Measurements from ENCODE around the gene VRK2.
"Not testable (repeated sequence)": the region's sequence is repeated elsewhere in the genome, so short reads cannot be mapped to it uniquely, and the experiment has no call there.

Gene VRK2

GRCh38 chr2:58055033-58055786 lies 8.6 kb downstream of the VRK2 start:
- no peak for DNase-seq

DNA sequence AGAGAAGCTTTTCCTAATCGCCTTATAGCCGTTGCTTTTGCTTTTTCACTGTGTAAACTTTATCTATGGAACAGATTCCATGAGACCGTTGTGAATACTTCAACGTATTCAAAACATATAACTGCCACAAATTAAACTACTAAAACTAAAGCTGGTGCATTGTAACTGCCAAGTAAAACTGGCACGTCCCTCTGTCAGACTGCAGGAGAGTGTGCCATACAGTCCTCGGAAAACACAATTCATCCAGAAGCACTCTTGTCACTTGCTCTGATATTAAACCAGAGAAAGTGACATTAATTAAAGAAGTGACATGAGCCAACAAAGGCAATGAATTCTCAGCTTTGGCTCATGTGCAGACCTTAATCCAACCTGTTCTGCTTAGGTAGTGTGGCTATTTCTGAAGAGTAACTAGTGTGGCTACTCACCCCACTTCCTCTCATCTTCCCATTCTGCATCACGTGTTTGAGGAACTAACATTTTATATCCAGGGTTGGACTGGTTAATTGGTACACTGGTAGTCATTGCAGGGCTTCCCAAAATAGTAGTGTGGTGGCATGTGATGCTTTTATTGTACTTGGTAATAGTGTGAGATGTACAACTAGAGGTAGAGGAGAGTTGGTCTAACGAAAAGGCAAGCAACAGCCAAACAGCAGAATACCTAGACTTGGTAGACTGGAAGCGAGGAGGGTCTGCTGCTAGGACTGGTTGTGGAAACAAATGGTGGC lies 9.7 kb downstream of the VRK2 start:
- DNase-seq, result no peak

DNA sequence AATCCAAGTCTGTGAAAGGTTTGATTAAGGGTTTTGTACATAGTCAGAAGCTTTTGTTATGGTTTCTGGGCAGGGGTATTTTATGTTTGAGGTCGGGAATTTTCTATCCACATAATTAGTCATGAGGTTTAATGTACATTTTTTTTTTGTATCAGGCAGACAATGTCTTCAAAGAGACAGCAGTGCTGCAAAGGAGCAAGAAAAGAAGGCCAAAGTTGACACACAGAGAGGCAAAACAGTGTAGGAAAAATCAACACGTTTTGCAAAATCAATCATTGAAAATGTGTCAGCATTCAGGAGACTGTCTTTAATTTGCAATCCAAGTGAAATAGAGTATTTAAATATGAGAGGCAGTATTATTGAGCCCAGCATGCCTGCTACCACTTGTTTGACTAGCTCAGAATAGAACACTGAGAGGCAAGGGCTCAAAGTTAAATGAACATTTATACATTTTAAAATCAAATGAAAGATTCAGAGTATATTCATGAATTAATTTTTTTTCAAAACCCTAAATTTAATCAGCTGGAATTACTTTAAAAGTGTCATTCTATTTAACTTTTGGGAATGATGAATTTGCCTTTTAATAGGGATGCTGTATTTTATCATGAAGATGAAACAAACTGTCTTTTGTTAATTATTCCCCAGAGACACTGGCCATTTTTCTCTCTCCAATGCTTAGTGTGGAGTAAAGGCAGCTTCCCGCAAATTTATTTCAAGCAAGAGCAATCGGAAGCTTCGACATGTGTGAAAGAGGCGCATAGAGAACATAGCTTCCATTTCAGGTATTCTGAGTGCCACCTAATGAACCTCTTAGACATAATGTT lies 11.3 kb downstream of the VRK2 start:
- DNase-seq, result no peak

- DNase-seq, result no peak
These were observed 17.0 kb downstream of the VRK2 start for GRCh38 chr2:58063641-58064040.

- DNase-seq, result no peak
These were observed 17.5 kb downstream of the VRK2 start for GRCh38 chr2:58064086-58064485.

DNA sequence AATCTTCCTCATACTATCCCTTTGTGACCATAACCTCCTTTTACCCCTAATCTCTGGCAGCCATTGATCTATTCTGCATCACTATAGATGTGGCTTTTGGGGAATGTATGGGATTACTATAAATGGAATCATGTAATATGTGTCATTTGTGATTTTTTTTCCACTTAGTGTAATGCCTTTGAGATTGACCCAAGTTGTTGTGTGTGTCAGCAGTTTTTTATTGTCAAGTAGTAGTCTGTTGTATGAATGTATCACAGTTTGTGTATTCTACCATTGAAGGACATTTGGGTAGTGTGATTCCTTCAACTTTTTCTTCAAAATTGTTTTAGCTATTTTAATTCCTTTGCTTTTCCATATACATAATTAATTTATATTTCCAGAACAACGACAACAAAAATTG lies 18.6 kb downstream of the VRK2 start:
- no peak for DNase-seq

GRCh38 chr2:58067001-58067400 lies 20.4 kb downstream of the VRK2 start:
- DNase-seq, result no peak

- DNase-seq, result no peak
These were observed 24.2 kb downstream of the VRK2 start for GRCh38 chr2:58070765-58071164.

GRCh38 chr2:58072102-58072501 lies 25.5 kb downstream of the VRK2 start:
- no peak for DNase-seq

DNA sequence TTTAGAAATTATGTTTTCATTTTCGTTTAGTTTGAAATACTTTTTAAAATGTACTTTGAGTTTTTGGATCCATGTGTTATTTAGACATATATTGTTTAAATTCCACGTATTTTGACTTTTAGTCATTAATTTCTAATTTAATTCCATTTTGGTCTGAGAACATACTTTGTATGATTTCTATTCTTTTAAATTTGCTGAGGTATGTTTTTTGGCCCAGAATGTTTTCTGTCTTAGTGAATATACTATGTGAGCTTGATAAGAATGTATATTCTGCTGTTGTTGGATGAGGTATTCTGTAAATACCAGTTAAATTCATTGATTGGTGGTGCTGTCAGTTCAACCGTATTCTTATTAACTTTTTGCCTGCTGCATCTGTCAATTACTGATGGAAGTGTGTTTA lies 26.4 kb downstream of the VRK2 start:
- DNase-seq, result no peak

DNA sequence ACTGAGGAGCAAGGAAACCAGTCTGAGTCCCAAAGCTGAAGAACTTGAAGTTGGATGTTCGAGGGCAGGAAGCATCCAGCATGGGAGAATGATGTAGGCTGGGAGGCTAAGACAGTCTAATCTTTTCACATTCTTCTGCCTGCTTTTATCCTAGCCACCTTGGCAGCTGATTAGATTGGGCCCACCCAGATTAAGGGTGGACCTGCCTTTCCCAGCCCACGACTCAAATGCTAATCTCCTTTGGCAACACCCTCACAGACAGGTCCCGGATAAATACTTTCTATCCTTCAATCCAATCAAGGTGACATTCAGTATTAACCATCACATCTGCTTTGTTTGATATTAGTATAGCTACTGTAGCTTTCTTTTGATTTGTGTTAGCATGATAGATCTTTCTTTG lies 27.1 kb downstream of the VRK2 start:
- no peak for DNase-seq

- DNase-seq, result no peak
These were observed 34.4 kb downstream of the VRK2 start for GRCh38 chr2:58081000-58081399.

DNA sequence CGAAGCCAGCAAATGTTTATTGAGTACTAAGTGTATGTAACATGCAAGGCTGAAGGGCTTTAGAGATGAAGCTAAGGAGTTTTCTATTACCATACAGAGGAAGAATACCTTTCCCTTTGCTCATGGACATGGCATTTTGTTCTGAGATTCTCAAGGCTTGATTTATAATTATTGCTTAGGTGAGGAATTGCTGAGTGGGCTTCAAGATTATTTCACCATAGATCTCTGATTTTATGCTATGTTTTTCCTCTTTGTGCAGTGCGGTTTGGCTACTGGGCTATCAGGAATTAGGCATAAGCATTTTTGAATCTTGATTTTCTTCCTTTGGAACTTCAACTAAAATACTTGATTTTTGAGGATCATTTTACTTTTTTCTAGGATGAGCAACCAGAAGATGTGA lies 42.5 kb downstream of the VRK2 start:
- no peak for DNase-seq

DNA sequence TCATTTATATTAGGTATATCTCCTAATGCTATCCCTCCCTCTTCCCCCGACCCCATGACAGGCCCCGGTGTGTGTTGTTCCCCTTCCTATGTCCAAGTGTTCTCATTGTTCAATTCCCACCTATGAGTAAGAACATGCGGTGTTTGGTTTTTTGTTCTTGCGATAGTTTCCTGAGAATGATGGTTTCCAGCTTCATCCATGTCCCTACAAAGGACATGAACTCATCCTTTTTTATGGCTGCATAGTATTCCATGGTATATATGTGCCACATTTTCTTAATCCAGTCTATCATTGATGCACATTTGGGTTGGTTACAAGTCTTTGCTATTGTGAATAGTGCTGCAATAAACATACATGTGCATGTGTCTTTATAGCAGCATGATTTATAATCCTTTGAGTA lies 46.2 kb downstream of the VRK2 start:
- DNase-seq, result not testable (repeated sequence)

- DNase-seq, result no peak
These were observed 50.4 kb downstream of the VRK2 start for GRCh38 chr2:58097025-58097424.

DNA sequence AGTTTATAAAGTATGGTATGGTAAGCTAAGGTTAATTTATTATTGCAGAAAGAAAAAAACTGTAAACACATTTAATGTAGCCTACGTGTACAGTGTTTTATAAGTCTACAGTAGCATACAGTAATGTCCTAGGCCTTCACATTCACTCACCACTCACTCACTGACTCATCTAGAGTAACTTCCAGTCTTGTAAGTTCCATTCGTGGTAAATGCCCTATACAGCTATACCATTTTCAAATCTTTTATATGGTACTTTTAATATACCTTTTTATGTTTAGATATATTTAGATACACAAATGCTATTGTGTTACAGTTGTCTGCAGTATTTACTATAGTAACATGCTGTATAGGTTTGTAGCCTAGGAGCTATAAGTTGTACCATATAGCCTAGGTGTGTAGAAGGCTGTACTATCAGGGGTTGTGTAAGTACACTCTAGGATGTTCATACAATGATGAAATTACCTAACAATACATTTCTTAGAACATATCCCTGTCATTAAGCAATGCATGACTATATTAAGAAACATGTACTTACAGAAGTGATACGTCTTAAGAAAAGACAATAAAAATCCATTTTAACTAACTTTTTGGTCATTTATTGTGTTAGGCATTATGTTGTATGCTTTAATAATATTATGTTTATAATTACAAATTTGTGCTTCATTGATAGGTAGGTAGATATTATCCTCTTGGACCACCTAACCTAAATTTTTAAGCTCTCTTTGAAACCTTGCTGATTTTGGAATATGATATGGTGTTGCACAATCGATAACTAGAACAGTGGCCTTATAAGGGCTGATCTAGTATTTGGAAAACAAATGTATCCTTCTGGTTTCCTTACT lies 51.9 kb downstream of the VRK2 start:
- DNase-seq, result no peak

DNA sequence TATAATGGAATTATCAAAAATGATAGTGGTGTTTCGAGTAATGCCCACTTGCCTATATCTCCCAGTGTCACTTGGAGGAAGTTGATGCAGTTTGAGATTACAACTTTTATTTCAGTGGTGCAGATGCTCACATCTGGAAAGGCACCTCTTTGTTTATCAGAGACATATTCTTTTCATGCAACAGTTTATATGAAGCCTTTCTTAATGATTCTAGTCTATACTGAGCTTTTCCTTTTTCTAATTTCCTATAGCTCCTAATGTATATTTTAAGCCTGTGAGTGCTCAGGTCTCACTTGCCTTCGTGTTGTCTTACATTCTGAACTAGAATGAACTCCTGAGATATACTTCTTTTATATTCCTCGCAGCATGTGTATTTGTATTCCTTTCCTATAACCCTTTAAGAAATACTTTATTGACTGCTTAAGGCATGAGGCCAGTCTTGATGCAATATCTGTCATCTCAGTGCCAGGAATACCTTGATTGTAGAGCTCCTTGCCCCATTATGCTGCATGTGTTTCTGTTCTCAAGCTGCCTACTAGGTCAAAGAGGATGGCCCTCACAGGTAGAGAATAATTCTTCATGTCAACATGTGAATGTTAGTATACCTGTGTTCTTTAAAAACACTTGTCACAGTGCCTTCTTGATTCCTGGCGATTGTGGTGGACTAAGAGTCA lies 52.6 kb downstream of the VRK2 start:
- no peak for DNase-seq

GRCh38 chr2:58101500-58101899 lies 54.9 kb downstream of the VRK2 start:
- no peak for DNase-seq

DNA sequence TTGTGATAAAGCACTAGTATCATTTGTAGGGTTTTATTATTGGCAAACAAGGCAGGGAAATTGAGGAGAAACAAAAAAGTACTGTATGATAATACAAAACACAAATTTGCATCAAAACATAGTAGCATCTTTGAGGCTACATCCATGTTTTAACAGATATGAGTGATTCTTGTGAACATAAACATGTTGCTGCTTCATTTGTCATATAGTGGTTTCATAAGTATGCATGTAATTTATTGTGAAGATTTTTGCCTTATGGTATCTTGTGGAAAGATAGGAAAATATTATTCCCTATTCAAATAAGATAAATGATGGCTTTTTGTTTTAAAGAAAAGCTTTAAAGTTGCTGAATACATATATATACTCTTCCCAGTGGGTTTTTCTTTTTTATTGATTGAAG lies 60.3 kb downstream of the VRK2 start:
- DNase-seq, result no peak

GRCh38 chr2:58107803-58108710 lies 61.5 kb downstream of the VRK2 start:
- no peak for DNase-seq

- DNase-seq, result no peak
These were observed 62.9 kb downstream of the VRK2 start for GRCh38 chr2:58109481-58109880.

All from NCI-H2029 treated with DMSO at 0.1 percent for 48 hours (cell line).